GM19463 (cell line): Measurements from ENCODE around the gene CNNM3.
"Not testable (repeated sequence)": the region's sequence is repeated elsewhere in the genome, so short reads cannot be mapped to it uniquely, and the experiment has no call there.

Source experiments
- ATAC-seq: cut with Tn5 transposase; IDR thresholded peaks from one replicate; pipeline ENCODE4 v1.9.1; 2021; ENCODE audit warnings: mild to moderate bottlenecking, moderate library complexity; ENCODE audit not compliant: unreplicated experiment

Gene CNNM3

GRCh38 chr2:96860065-96861029 lies 44.3 kb downstream of the CNNM3 start:
- ATAC-seq = no peak

GRCh38 chr2:96861074-96861473 lies 45.0 kb downstream of the CNNM3 start:
- no peak for ATAC-seq

GRCh38 chr2:96863056-96863455 lies 47.0 kb downstream of the CNNM3 start:
- ATAC-seq = not testable (repeated sequence)

- no peak for ATAC-seq
Measured at GRCh38 chr2:96863575-96864342, 47.7 kb downstream of the CNNM3 start.

GRCh38 chr2:96864343-96865091 lies 48.4 kb downstream of the CNNM3 start:
- ATAC-seq = no peak

GRCh38 chr2:96865654-96866053 lies 49.6 kb downstream of the CNNM3 start:
- no peak for ATAC-seq

- no peak for ATAC-seq
Measured at GRCh38 chr2:96866149-96866548, 50.1 kb downstream of the CNNM3 start.

- ATAC-seq = no peak
Measured at GRCh38 chr2:96866586-96866985, 50.5 kb downstream of the CNNM3 start.

GRCh38 chr2:96866986-96867755 lies 51.1 kb downstream of the CNNM3 start:
- ATAC-seq = no peak

GRCh38 chr2:96867756-96868554 lies 51.9 kb downstream of the CNNM3 start:
- peak; percentile 19 for ATAC-seq

- peak; percentile 44 for ATAC-seq
Measured at GRCh38 chr2:96868555-96869280, 52.6 kb downstream of the CNNM3 start.

- peak; percentile 14 for ATAC-seq
Measured at GRCh38 chr2:96869281-96869821, 53.3 kb downstream of the CNNM3 start.

GRCh38 chr2:96869822-96870625 lies 54.0 kb downstream of the CNNM3 start, which contains the start of gene SEMA4C:
TSS of gene SEMA4C (minus strand) at chr2:96870080. CDS start at chr2:96867886, 2,194 bp downstream.
- no peak for ATAC-seq

GRCh38 chr2:96870626-96871255 lies 54.7 kb downstream of the CNNM3 start:
- no peak for ATAC-seq

- no peak for ATAC-seq
Measured at GRCh38 chr2:96872591-96873349, 56.7 kb downstream of the CNNM3 start.

- no peak for ATAC-seq
Measured at GRCh38 chr2:96873651-96874096, 57.6 kb downstream of the CNNM3 start.
